Esophagus squamous epithelium (tissue), 4 donors: ENCODE results near the gene USP6.

Experiments used
- CTCF ChIP-seq, 6 experiments: fragments of 450-650 bp in 4 of 6; fragments of 200-600 bp in 2 of 6; sonication (generic) in 2 of 6; IDR thresholded peaks; one replicate each; pipeline ENCODE4 v1.5.1; 2016 to 2019; ENCODE audit warnings: antibody characterized with exemption in 6 of 6, mild to moderate bottlenecking in 4 of 6, moderate library complexity in 4 of 6
- POLR2A ChIP-seq, 4 donors: fragments of 450-650 bp; IDR thresholded peaks; one replicate each; pipeline ENCODE4 v1.6.1; 2017; ENCODE audit warnings: antibody characterized with exemption in 4 of 4, mild to moderate bottlenecking in 4 of 4, moderate library complexity in 3 of 4

GRCh38 chr17:5184288-5184687 is 68.5 kb downstream of the USP6 start:
- TF ChIP-seq CTCF (IDR thresholded peaks at IDR 0.05) (no peak), POLR2A (IDR thresholded peaks at IDR 0.05) (no peak)
